Esophagus squamous epithelium (tissue), 4 donors: ENCODE results near the gene GSC2.

Source experiments
- POLR2A ChIP-seq, 4 donors: fragments of 450-650 bp; IDR thresholded peaks; one replicate each; pipeline ENCODE4 v1.6.1; 2017; ENCODE audit warnings: antibody characterized with exemption in 4 of 4, mild to moderate bottlenecking in 4 of 4, moderate library complexity in 3 of 4
- TF ChIP-seq, protein P1 (sequence below), 6 experiments: fragments of 450-650 bp in 4 of 6; fragments of 200-600 bp in 2 of 6; sonication (generic) in 2 of 6; IDR thresholded peaks; one replicate each; pipeline ENCODE4 v1.5.1; 2016 to 2019; ENCODE audit warnings: antibody characterized with exemption in 6 of 6, mild to moderate bottlenecking in 4 of 6, moderate library complexity in 4 of 6

DNA sequence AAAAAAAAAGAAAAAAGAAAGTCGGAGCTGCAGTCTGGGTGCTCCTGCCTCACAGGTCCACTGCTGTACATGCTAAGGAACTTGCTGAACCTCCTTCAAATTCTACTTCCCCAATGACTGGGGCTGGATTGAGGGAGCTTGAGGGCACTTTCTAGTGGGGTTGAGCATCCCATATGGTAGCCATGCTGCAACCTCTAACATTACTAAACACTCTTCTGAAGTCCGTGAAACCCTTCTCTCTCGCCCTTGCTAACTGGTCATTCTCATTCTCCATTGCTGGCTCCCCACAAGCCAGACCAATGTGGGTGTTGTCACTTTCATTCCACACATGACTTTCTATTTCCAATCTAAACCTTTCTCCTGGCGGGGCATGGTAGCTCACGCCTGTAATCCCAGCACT, 6.9 kb downstream of the GSC2 start:
- TF ChIP-seq POLR2A (IDR thresholded peaks at IDR 0.05) = no peak
- TF ChIP-seq, protein P1, sequence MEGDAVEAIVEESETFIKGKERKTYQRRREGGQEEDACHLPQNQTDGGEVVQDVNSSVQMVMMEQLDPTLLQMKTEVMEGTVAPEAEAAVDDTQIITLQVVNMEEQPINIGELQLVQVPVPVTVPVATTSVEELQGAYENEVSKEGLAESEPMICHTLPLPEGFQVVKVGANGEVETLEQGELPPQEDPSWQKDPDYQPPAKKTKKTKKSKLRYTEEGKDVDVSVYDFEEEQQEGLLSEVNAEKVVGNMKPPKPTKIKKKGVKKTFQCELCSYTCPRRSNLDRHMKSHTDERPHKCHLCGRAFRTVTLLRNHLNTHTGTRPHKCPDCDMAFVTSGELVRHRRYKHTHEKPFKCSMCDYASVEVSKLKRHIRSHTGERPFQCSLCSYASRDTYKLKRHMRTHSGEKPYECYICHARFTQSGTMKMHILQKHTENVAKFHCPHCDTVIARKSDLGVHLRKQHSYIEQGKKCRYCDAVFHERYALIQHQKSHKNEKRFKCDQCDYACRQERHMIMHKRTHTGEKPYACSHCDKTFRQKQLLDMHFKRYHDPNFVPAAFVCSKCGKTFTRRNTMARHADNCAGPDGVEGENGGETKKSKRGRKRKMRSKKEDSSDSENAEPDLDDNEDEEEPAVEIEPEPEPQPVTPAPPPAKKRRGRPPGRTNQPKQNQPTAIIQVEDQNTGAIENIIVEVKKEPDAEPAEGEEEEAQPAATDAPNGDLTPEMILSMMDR (IDR thresholded peaks at IDR 0.05) = no peak
